HG02571 (cell line): ENCODE measurements around the gene PTGFR.

ENCODE experiments used
- ATAC-seq: cut with Tn5 transposase; IDR thresholded peaks from one replicate; pipeline ENCODE4 v1.9.1; 2021; ENCODE audit warnings: mild to moderate bottlenecking, moderate library complexity; ENCODE audit not compliant: unreplicated experiment

Gene PTGFR

GRCh38 chr1:78519446-78519845 lies 28.7 kb downstream of the PTGFR start:
- ATAC-seq: no peak

GRCh38 chr1:78520216-78520615 lies 29.4 kb downstream of the PTGFR start:
- ATAC-seq: no peak

- no peak for ATAC-seq
Observed at GRCh38 chr1:78520843-78521242, 30.1 kb downstream of the PTGFR start.

GRCh38 chr1:78522136-78522535 lies 31.4 kb downstream of the PTGFR start:
- ATAC-seq: no peak

GRCh38 chr1:78526496-78526895 lies 35.7 kb downstream of the PTGFR start:
- ATAC-seq: no peak

GRCh38 chr1:78527706-78528105 lies 36.9 kb downstream of the PTGFR start:
- no peak for ATAC-seq

GRCh38 chr1:78533527-78533926 lies 42.8 kb downstream of the PTGFR start:
- ATAC-seq: no peak

GRCh38 chr1:78535286-78535685 lies 44.5 kb downstream of the PTGFR start:
- no peak for ATAC-seq

GRCh38 chr1:78536427-78536826 lies 45.7 kb downstream of the PTGFR start:
- ATAC-seq: no peak

GRCh38 chr1:78540048-78540447 lies 49.3 kb downstream of the PTGFR start:
- no peak for ATAC-seq

GRCh38 chr1:78541479-78541878 lies 50.7 kb downstream of the PTGFR start:
- ATAC-seq: no peak

- ATAC-seq: no peak
Observed at GRCh38 chr1:78543941-78544643, 53.3 kb downstream of the PTGFR start.

- ATAC-seq: no peak
Observed at GRCh38 chr1:78547081-78547480, 56.3 kb downstream of the PTGFR start.

- ATAC-seq: no peak
Observed at GRCh38 chr1:78549331-78549730, 58.6 kb downstream of the PTGFR start.

- no peak for ATAC-seq
Observed at GRCh38 chr1:78549891-78550290, 59.1 kb downstream of the PTGFR start.

GRCh38 chr1:78553859-78554258 lies 63.1 kb downstream of the PTGFR start:
- no peak for ATAC-seq

- no peak for ATAC-seq
Observed at GRCh38 chr1:78554840-78555239, 64.1 kb downstream of the PTGFR start.

- ATAC-seq: no peak
Observed at GRCh38 chr1:78559680-78560079, 68.9 kb downstream of the PTGFR start.

GRCh38 chr1:78560811-78561210 lies 70.0 kb downstream of the PTGFR start:
- no peak for ATAC-seq

GRCh38 chr1:78561856-78562255 lies 71.1 kb downstream of the PTGFR start:
- ATAC-seq: no peak

GRCh38 chr1:78565393-78565792 lies 74.6 kb downstream of the PTGFR start:
- ATAC-seq: no peak

GRCh38 chr1:78570539-78570938 lies 79.8 kb downstream of the PTGFR start:
- no peak for ATAC-seq
